SK-N-SH (cell line): Measurements from ENCODE around the gene CLK2. TPM values are rescaled to one million over a fixed set of nuclear protein-coding genes. Genes with fewer than 3 reads are reported as not detected.
"Not testable (repeated sequence)": the region's sequence is repeated elsewhere in the genome, so short reads cannot be mapped to it uniquely, and the experiment has no call there.

Source experiments
- CTCF ChIA-PET: fragments of 300-600, 350-600 bp; formaldehyde crosslinking; extraction: SDS; loops from one replicate; lab custom pipeline; 2021; lab: Yijun Ruan, JAX
- POLR2A ChIA-PET: fragments of 350-600 bp; sonication (Branson Sonifier 250); formaldehyde crosslinking; extraction: SDS; loops from one replicate; lab custom pipeline; 2020; ENCODE audit warnings: antibody characterized with exemption, inconsistent platforms; lab: Yijun Ruan, JAX
- DNase-seq: peaks from one replicate; pipeline ENCODE4 v3.0.0; 2012
- H2AFZ ChIP-seq: fragments of 200-600 bp; sonication (generic); 2 replicates; pipeline ENCODE4 v1.8.1; 2016; ENCODE audit warnings: antibody characterized with exemption, mild to moderate bottlenecking, low read depth
- H3F3A ChIP-seq: fragments of 200-600 bp; sonication (generic); replicated peaks from 2 replicates; pipeline ENCODE3; 2016; ENCODE audit warnings: antibody characterized with exemption, mild to moderate bottlenecking; ENCODE audit not compliant: insufficient read depth
- H3K27ac ChIP-seq, 2 experiments: fragments of 200-500 bp in 1 of 2; fragments of 200-600 bp in 1 of 2; sonication (Bioruptor generic) in 1 of 2; sonication (generic), shearing (Covaris generic) in 1 of 2; 2 replicates each; pipeline versions ENCODE4 v1.5.1 to v1.6.1; 2014 to 2016; ENCODE audit warnings: low read depth in 2 of 2, inconsistent platforms in 1 of 2, low read length in 1 of 2, mild to moderate bottlenecking in 1 of 2, mixed read lengths in 1 of 2
- H3K27me3 ChIP-seq: fragments of 200-600 bp; sonication (generic), shearing (Covaris generic); 2 replicates; pipeline ENCODE4 v1.6.1; 2016; ENCODE audit warnings: mixed run types; ENCODE audit not compliant: insufficient read depth
- H3K36me3 ChIP-seq, 2 experiments: fragments of 200-500 bp in 1 of 2; fragments of 200-600 bp in 1 of 2; sonication (Bioruptor generic) in 1 of 2; sonication (generic) in 1 of 2; replicated peaks in 1 of 2; 2 replicates each; pipeline versions ENCODE3 to v1.5.1; 2014 to 2016; ENCODE audit warnings: low read length in 1 of 2, mild to moderate bottlenecking in 1 of 2; ENCODE audit not compliant: insufficient read depth in 2 of 2, control insufficient read depth in 1 of 2
- H3K4me1 ChIP-seq, 2 experiments: fragments of 200-500 bp in 1 of 2; fragments of 200-600 bp in 1 of 2; sonication (Bioruptor generic) in 1 of 2; sonication (generic), shearing (Covaris generic) in 1 of 2; 2 replicates each; pipeline versions ENCODE4 v1.5.1 to v1.6.1; 2014 to 2016; ENCODE audit warnings: low read depth in 1 of 2, low read length in 1 of 2, mixed run types in 1 of 2; ENCODE audit not compliant: insufficient read depth in 2 of 2, control insufficient read depth in 1 of 2
- H3K4me2 ChIP-seq: fragments of 200-600 bp; sonication (generic), shearing (Covaris generic); 2 replicates; pipeline ENCODE4 v1.6.1; 2017; ENCODE audit warnings: mixed run types
- H3K4me3 ChIP-seq, 2 experiments: fragments of 200-500 bp in 1 of 2; fragments of 200-600 bp in 1 of 2; sonication (Bioruptor generic) in 1 of 2; sonication (generic), shearing (Covaris generic) in 1 of 2; 2 replicates each; pipeline versions ENCODE4 v1.5.1 to v1.8.1; 2014 to 2016; ENCODE audit warnings: low read depth in 2 of 2, inconsistent platforms in 1 of 2, low read length in 1 of 2, mild to moderate bottlenecking in 1 of 2, mixed read lengths in 1 of 2, moderate library complexity in 1 of 2
- H3K79me2 ChIP-seq: fragments of 200-600 bp; sonication (generic); 2 replicates; pipeline ENCODE4 v1.8.1; 2017; ENCODE audit warnings: mild to moderate bottlenecking; ENCODE audit not compliant: insufficient read depth
- H3K9ac ChIP-seq: fragments of 200-600 bp; sonication (generic); 2 replicates; pipeline ENCODE4 v1.6.1; 2017; ENCODE audit warnings: mixed run types
- H3K9me2 ChIP-seq: fragments of 200-600 bp; sonication (generic); 2 replicates; pipeline ENCODE4 v1.6.1; 2017; ENCODE audit warnings: mixed run types
- H3K9me3 ChIP-seq: fragments of 200-600 bp; sonication (generic); 2 replicates; pipeline ENCODE4 v1.6.1; 2017; ENCODE audit warnings: mixed run types, mild to moderate bottlenecking, moderate library complexity
- H4K20me1 ChIP-seq: fragments of 200-600 bp; sonication (generic); 2 replicates; pipeline ENCODE4 v1.6.1; 2017; ENCODE audit warnings: mild to moderate bottlenecking, mixed run types; ENCODE audit not compliant: insufficient read depth
- CHD2 ChIP-seq: fragments of 150-350 bp; IDR thresholded peaks from 2 replicates; pipeline ENCODE4 v1.6.1; 2018; ENCODE audit warnings: low read length; ENCODE audit not compliant: partially characterized antibody
- CTCF ChIP-seq: fragments of 200-600 bp; sonication (generic); IDR thresholded peaks from 2 replicates; pipeline ENCODE4 v1.6.1; 2017; ENCODE audit warnings: antibody characterized with exemption, mild to moderate bottlenecking, moderate library complexity
- EZH2phosphoT487 ChIP-seq: fragments of 200-600 bp; sonication (generic); IDR thresholded peaks from 2 replicates; pipeline ENCODE4 v1.6.1; 2017; ENCODE audit warnings: low read depth, mixed run types, mild to moderate bottlenecking, antibody characterized with exemption, moderate library complexity, borderline replicate concordance
- FOSL2 ChIP-seq: IDR thresholded peaks from 2 replicates; pipeline ENCODE4 v1.4.0; 2012; ENCODE audit warnings: low read depth, mild to moderate bottlenecking, moderate library complexity, borderline replicate concordance
- MAX ChIP-seq: IDR thresholded peaks from 2 replicates; pipeline ENCODE4 v1.4.0; 2012; ENCODE audit warnings: low read depth
- MXI1 ChIP-seq: IDR thresholded peaks from 2 replicates; pipeline ENCODE4 v1.6.1; 2012; ENCODE audit warnings: mild to moderate bottlenecking, low read depth, low read length, improper control_type of control experiment
- RAD21 ChIP-seq: IDR thresholded peaks from 2 replicates; pipeline ENCODE4 v1.6.1; 2012; ENCODE audit warnings: mild to moderate bottlenecking, low read length
- RFX5 ChIP-seq: IDR thresholded peaks from 2 replicates; pipeline ENCODE4 v1.6.1; 2012; ENCODE audit warnings: mild to moderate bottlenecking, improper control_type of control experiment, low read length
- RXRA ChIP-seq: IDR thresholded peaks from 2 replicates; pipeline ENCODE4 v1.4.0; 2012; ENCODE audit warnings: low read depth, mild to moderate bottlenecking, borderline replicate concordance
- SMC3 ChIP-seq: IDR thresholded peaks from 2 replicates; pipeline ENCODE4 v1.6.1; 2012; ENCODE audit warnings: low read depth, low read length, improper control_type of control experiment
- TEAD4 ChIP-seq: IDR thresholded peaks from 2 replicates; pipeline ENCODE4 v1.4.0; 2012; ENCODE audit warnings: mild to moderate bottlenecking, borderline replicate concordance; ENCODE audit not compliant: insufficient read depth
- WGBS: methylation state at CpG from one replicate; pipeline ENCODE4 v1.1.6; 2017; ENCODE audit warnings: low lambda C conversion rate; 5-methylcytosine and 5-hydroxymethylcytosine counted together
- polyA plus RNA-seq, 3 experiments: library from polyadenylated mRNA; depleted of rRNA; stranded (reverse); fragments of >200 nt; gene quantifications; 2 replicates each; pipeline ENCODE4 v1.2.3, GENCODE V29; 2012

Gene CLK2
- polyA plus RNA-seq, 1 of the 3 experiments (the other 2 are of a cell fraction) = 76.7 TPM

GRCh38 chr1:155226910-155227260, 46.4 kb downstream of the CLK2 start:
- DNase-seq = peak; percentile 72
- H4K20me1 ChIP-seq = no peaks in the 10 kb centered on the region
- H3K4me3 ChIP-seq = peak overlapping the region; percentile 60 to 69
- H3K36me3 ChIP-seq = no peaks in the 10 kb centered on the region
- H3K27ac ChIP-seq = peak overlapping the region; percentile 86 to 93
- H2AFZ ChIP-seq = peak overlapping the region; percentile 83
- H3K9ac ChIP-seq = peak overlapping the region; percentile 85
- H3K4me2 ChIP-seq = peak overlapping the region; percentile 91
- TF ChIP-seq MAX (peak; percentile 71), FOSL2 (no peak), CTCF (peak; percentile 6; the same call in 1 of the 2 replicates), RFX5 (no peak), RAD21 (no peak), EZH2phosphoT487 (no peak), MXI1 (peak; percentile 80; the same call in 1 of the 2 replicates), CHD2 (no peak), RXRA (no peak)
- peaks cover 28% of the 10 kb centered on the region for H3K79me2 ChIP-seq
- no peaks in the 10 kb centered on the region for H3K9me2 ChIP-seq
- no peaks in the 10 kb centered on the region for H3K27me3 ChIP-seq
- POLR2A ChIA-PET = interaction anchor here (0.6 to 1.0 kb wide), 4 partner anchors 24 to 39 kb away, joined by 3 to 5 read pairs (median 4); no protein-coding TSS in a partner anchor
- peaks cover 34% of the 10 kb centered on the region for H3F3A ChIP-seq
- CTCF ChIA-PET = interaction anchor here (0.6 to 4.1 kb wide), 21 partner anchors 13 to 718 kb away, joined by 3 to 48 read pairs (median 4); partner anchors contain the start of genes KRTCAP2, MTX1, THBS3 and TRIM46
- whole genome bisulfite sequencing = under 1% methylated on average over 19 of the region's 19 CpGs
- H3K9me3 ChIP-seq = no peaks in the 10 kb centered on the region
- peaks cover 12 to 14% of the 10 kb centered on the region in 2 experiments; a peak in 3 of 4 replicates for H3K4me1 ChIP-seq

GRCh38 chr1:155226188-155226909, 47.0 kb downstream of the CLK2 start:
- Histone ChIP-seq H3K4me1 (peaks cover 12 to 14% of the 10 kb centered on the region in 2 experiments; a peak in 3 of 4 replicates), H3F3A (peaks cover 34% of the 10 kb centered on the region), H3K9me2 (no peaks in the 10 kb centered on the region), H3K79me2 (peaks cover 28% of the 10 kb centered on the region), H3K27me3 (no peaks in the 10 kb centered on the region), H4K20me1 (no peaks in the 10 kb centered on the region), H3K27ac (peak overlapping the region; percentile 86 to 93), H2AFZ (peak overlapping the region; percentile 83; the same call in 1 of the 2 replicates), H3K4me2 (peak overlapping the region; percentile 91), H3K36me3 (no peaks in the 10 kb centered on the region), H3K9ac (peak overlapping the region; percentile 85), H3K4me3 (peak overlapping the region; percentile 60 to 69), H3K9me3 (no peaks in the 10 kb centered on the region)
- WGBS = under 1% methylated on average over 7 of the region's 7 CpGs
- DNase-seq = peak; percentile 60
- ChIA-PET POLR2A (interaction anchor here (0.6 to 1.0 kb wide), 3 partner anchors 24 to 34 kb away, joined by 3 to 5 read pairs (median 4); no protein-coding TSS in a partner anchor), CTCF (interaction anchor here (0.6 to 4.1 kb wide), 22 partner anchors 13 to 718 kb away, joined by 3 to 48 read pairs (median 4); partner anchors contain the start of genes KRTCAP2, MTX1, THBS3 and TRIM46)
- TF ChIP-seq SMC3 (peak; percentile 23; the same call in 1 of the 2 replicates), CTCF (peak; percentile 68), RAD21 (peak; percentile 64), TEAD4 (no peak)

- CTCF ChIA-PET = interaction anchor here (1.4 to 4.1 kb wide), 4 partner anchors 17 to 50 kb away, joined by 4 to 48 read pairs (median 22); partner anchors contain the start of genes MTX1, THBS3 and TRIM46
- H3K36me3 ChIP-seq, H3K27me3 ChIP-seq, POLR2A ChIA-PET, H3K4me3 ChIP-seq, H3K9me2 ChIP-seq, H3K9me3 ChIP-seq, H4K20me1 ChIP-seq, H2AFZ ChIP-seq, DNase-seq: not testable (repeated sequence)
- Histone ChIP-seq H3K27ac (peak overlapping the region; percentile 0 to 86; a peak in 3 of 4 replicates), H3K4me2 (peak overlapping the region; percentile 91), H3K79me2 (peaks cover 28% of the 10 kb centered on the region), H3K9ac (peak overlapping the region; percentile 85; the same call in 1 of the 2 replicates), H3K4me1 (peaks cover 12 to 14% of the 10 kb centered on the region in 2 experiments; a peak in 3 of 4 replicates), H3F3A (peaks cover 34% of the 10 kb centered on the region)
- WGBS = 97% methylated on average over 8 of the region's 8 CpGs
Measured at GRCh38 chr1:155225404-155225759, 47.9 kb downstream of the CLK2 start.
